ENCODE results near the gene SSBP4. TPM values are rescaled to one million over a fixed set of nuclear protein-coding genes. Genes with fewer than 3 reads are reported as not detected.

SSBP4 gene
- total and polyA plus RNA-seq, 9 of the 15 experiments (the other 6 are each of a cell fraction or from before 2014, with no cell fraction given), result 1.1 to 189 (median 39.0) TPM

- TF ChIP-seq ZNF609 (CRISPR knock-in tag; IDR thresholded peaks at IDR 0.05; ENCODE audit: borderline replicate concordance) (no peak), NFE2L1 (tag; IDR thresholded peaks at IDR 0.05; ENCODE audit: borderline replicate concordance, low read depth) (no peak), ZBTB17 (CRISPR knock-in tag; IDR thresholded peaks at IDR 0.05) (no peak), MAZ (CRISPR knock-in tag; conservative IDR thresholded peaks at IDR 0.05 in 1 of 2, IDR thresholded peaks at IDR 0.05 in 1 of 2) (no peak), RERE (CRISPR knock-in tag; IDR thresholded peaks at IDR 0.05; ENCODE audit: borderline replicate concordance) (no peak), FOXK1 (CRISPR knock-in tag; IDR thresholded peaks at IDR 0.05; ENCODE audit: borderline replicate concordance) (no peak), CC2D1A (IDR thresholded peaks at IDR 0.05) (no peak), CREB5 (CRISPR knock-in tag; IDR thresholded peaks at IDR 0.05) (no peak), ZNF197 (CRISPR knock-in tag; IDR thresholded peaks at IDR 0.05; ENCODE audit: low read depth) (no peak), MTF1 (CRISPR knock-in tag; IDR thresholded peaks at IDR 0.05; ENCODE audit: borderline replicate concordance) (no peak), STAT5B (CRISPR knock-in tag; IDR thresholded peaks at IDR 0.05) (no peak), CHCHD3 (CRISPR knock-in tag; IDR thresholded peaks at IDR 0.05) (no peak), DACH1 (IDR thresholded peaks at IDR 0.05; ENCODE audit: partially characterized antibody) (no peak), HLTF (IDR thresholded peaks at IDR 0.05) (no peak)
Measured at GRCh38 chr19:18439025-18439909, 20.1 kb downstream of the SSBP4 start (continued).

Data from K562 (cell line).